ENCODE results near the gene NFIA.

Gene NFIA

DNA sequence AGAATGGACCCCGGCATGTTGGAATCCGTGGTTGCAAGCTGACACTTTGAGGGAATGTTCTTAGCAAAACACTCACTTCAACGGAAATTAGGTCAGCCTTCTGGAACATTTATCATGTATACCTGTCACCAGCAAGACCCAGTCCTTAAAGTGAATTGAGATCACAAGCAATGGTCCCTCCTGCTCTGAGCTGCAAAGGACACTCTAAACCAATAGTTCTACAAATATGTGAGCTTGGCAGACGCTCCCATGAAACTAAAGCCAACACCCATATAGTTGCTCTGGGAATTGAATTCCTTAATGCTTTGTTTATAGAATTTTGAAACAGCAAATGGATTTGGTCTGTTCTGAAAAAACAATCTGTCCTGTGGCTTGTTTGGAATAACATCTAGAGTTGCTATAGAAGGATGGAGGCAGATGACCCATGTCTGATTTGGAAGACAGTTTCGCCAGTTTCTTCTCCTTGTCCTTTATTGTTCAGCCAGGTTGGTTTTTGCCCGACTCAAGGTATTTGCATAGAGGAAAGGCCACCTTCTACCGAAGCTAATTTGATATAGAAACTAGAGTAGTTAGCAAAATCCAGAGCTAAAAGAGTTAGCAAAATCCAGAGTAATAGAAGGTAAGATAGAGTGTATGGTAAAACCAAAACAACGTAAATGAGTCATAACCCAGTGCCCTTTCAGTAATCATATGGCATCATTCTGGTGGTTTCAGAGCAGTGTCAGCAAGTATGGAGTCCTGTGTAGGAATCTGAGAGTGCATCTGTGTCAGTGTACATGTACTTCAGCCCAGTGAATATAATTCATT lies 236.2 kb downstream of the NFIA start:
- Histone ChIP-seq H3K4ac (ENCODE audit: low read depth in 1 of 2, low read length in 2 of 2) (no peak overlapping the region), H4K91ac (ENCODE audit: low read length) (no peak overlapping the region), H2BK5ac (ENCODE audit: low read depth, low read length, poor library complexity, severe bottlenecking) (no peak overlapping the region), H3K23ac (ENCODE audit: low read length in 2 of 2) (no peak overlapping the region), H3K36me3 (ENCODE audit: control insufficient read depth in 1 of 2, insufficient read depth in 2 of 2, low read depth in 1 of 2, low read length in 2 of 2) (no peaks in the 10 kb centered on the region), H3K4me2 (ENCODE audit: low read length, poor library complexity, severe bottlenecking) (no peak overlapping the region), H2AK5ac (ENCODE audit: low read length, severe bottlenecking) (no peak overlapping the region), H3K79me1 (replicated peaks; ENCODE audit: low read length, poor library complexity, severe bottlenecking) (no peaks in the 10 kb centered on the region), H3K9ac (ENCODE audit: low read length) (peak overlapping the region; percentile 67), H3K27me3 (ENCODE audit: control insufficient read depth in 1 of 2, insufficient read depth in 1 of 2, low read length in 2 of 2) (no peaks in the 10 kb centered on the region), H3K4me3 (ENCODE audit: insufficient read depth in 1 of 2, low read depth in 1 of 2, low read length in 2 of 2) (peak overlapping the region in 1 of 2 experiments; percentile 58), H3K4me1 (ENCODE audit: control insufficient read depth, insufficient read depth, low read depth, low read length) (no peaks in the 10 kb centered on the region), H2AFZ (ENCODE audit: low read depth, low read length) (no peak overlapping the region), H3K9me3 (ENCODE audit: control insufficient read depth, low read length) (no peaks in the 10 kb centered on the region), H3K18ac (ENCODE audit: low read depth in 1 of 2, low read length in 2 of 2) (no peak overlapping the region), H2BK12ac (ENCODE audit: low read length in 2 of 2) (no peak overlapping the region), H2BK120ac (ENCODE audit: low read depth, low read length) (no peak overlapping the region), H4K8ac (ENCODE audit: low read length) (no peak overlapping the region), H2BK15ac (ENCODE audit: low read depth, poor library complexity, severe bottlenecking) (no peak overlapping the region), H3K14ac (ENCODE audit: low read length in 2 of 2) (no peak overlapping the region), H3K27ac (ENCODE audit: low read length, poor library complexity, severe bottlenecking) (no peak overlapping the region)
- DNase-seq = peak; percentile 74
- 38% methylated on average over 7 of the region's 8 CpGs for WGBS

DNA sequence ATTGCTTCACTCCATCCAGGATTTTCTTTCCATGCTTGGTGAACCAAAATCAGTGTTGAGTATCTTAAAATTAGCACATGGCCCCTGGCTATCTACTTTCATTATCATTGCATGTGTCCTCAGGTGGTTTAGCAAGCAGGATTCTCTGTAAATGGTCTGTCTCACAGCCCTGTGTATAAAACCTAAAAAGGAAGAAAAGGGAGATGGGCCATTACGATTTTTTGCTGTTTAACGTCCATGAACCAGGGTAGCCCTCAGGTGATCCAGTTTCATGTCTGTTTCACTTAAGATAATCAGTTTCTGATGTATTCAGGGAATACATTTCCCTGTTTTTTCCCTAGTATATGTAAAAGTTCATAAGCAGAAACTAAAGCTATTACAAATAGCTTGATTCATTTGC lies 238.2 kb downstream of the NFIA start:
- H3K36me3 ChIP-seq (ENCODE audit: control insufficient read depth in 1 of 2, insufficient read depth in 2 of 2, low read depth in 1 of 2, low read length in 2 of 2) = no peaks in the 10 kb centered on the region
- no peak overlapping the region for H2BK5ac ChIP-seq (ENCODE audit: low read depth, low read length, poor library complexity, severe bottlenecking)
- no peak overlapping the region for H3K27ac ChIP-seq (ENCODE audit: low read length, poor library complexity, severe bottlenecking)
- no peak overlapping the region for H4K8ac ChIP-seq (ENCODE audit: low read length)
- H3K79me1 ChIP-seq (replicated peaks; ENCODE audit: low read length, poor library complexity, severe bottlenecking) = no peaks in the 10 kb centered on the region
- H3K14ac ChIP-seq (ENCODE audit: low read length in 2 of 2) = no peak overlapping the region
- no peak overlapping the region for H2AFZ ChIP-seq (ENCODE audit: low read depth, low read length)
- WGBS = 85% methylated on average over 2 of the region's 2 CpGs
- H3K4me2 ChIP-seq (ENCODE audit: low read length, poor library complexity, severe bottlenecking) = no peak overlapping the region
- H3K27me3 ChIP-seq (ENCODE audit: control insufficient read depth in 1 of 2, insufficient read depth in 1 of 2, low read length in 2 of 2) = no peaks in the 10 kb centered on the region
- H3K18ac ChIP-seq (ENCODE audit: low read depth in 1 of 2, low read length in 2 of 2) = no peak overlapping the region
- H2BK12ac ChIP-seq (ENCODE audit: low read length in 2 of 2) = no peak overlapping the region
- H4K91ac ChIP-seq (ENCODE audit: low read length) = no peak overlapping the region
- no peaks in the 10 kb centered on the region for H3K9me3 ChIP-seq (ENCODE audit: control insufficient read depth, low read length)
- no peak overlapping the region for H3K23ac ChIP-seq (ENCODE audit: low read length in 2 of 2)
- H3K4me1 ChIP-seq (ENCODE audit: control insufficient read depth, insufficient read depth, low read depth, low read length) = no peaks in the 10 kb centered on the region
- no peak overlapping the region for H3K4ac ChIP-seq (ENCODE audit: low read depth in 1 of 2, low read length in 2 of 2)
- no peak overlapping the region for H3K9ac ChIP-seq (ENCODE audit: low read length)
- no peak overlapping the region for H2BK120ac ChIP-seq (ENCODE audit: low read depth, low read length)
- DNase-seq = no peak
- H2BK15ac ChIP-seq (ENCODE audit: low read depth, poor library complexity, severe bottlenecking) = no peak overlapping the region
- no peak overlapping the region for H3K4me3 ChIP-seq (ENCODE audit: insufficient read depth in 1 of 2, low read depth in 1 of 2, low read length in 2 of 2)
- H2AK5ac ChIP-seq (ENCODE audit: low read length, severe bottlenecking) = no peak overlapping the region

DNA sequence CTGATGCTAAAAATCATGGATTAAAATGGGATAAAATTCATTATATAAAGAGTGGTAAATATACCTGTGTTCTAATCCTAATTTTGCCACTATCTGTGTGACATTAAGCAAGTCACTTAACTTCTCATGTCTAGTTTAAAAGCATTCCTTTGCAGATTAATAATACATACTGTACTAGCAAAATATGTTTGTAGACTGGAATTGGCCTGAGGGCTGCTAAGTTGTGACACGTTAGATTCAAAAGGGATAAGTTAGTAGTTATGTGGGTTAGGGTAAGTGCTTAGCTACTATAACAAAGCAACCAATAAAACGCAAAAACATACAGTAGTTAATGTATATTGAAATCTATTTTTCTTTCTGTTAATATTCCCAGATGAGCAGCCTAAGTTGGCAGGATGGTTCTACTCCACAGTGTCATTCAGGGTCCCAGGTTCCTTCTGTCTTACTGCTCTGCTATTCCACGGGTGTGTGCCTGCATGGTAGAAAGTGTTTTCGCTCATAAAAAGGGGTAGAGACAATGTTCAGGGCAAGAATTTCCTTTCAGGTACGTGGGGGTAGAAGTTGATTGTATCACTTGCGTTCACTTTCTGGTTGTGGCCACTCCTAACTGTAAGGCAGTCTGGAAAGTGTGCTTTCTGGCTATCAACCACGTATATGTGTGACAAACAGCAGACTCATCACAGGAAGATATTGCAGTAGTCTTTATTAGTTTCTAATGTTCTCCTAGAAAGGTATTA lies 239.8 kb downstream of the NFIA start:
- no peak overlapping the region for H3K27ac ChIP-seq (ENCODE audit: low read length, poor library complexity, severe bottlenecking)
- H3K36me3 ChIP-seq (ENCODE audit: control insufficient read depth in 1 of 2, insufficient read depth in 2 of 2, low read depth in 1 of 2, low read length in 2 of 2) = no peaks in the 10 kb centered on the region
- WGBS = 97% methylated on average over 4 of the region's 7 CpGs
- H3K27me3 ChIP-seq (ENCODE audit: control insufficient read depth in 1 of 2, insufficient read depth in 1 of 2, low read length in 2 of 2) = no peaks in the 10 kb centered on the region
- no peak overlapping the region for H3K4me2 ChIP-seq (ENCODE audit: low read length, poor library complexity, severe bottlenecking)
- no peak overlapping the region for H2AFZ ChIP-seq (ENCODE audit: low read depth, low read length)
- no peak overlapping the region for H2BK5ac ChIP-seq (ENCODE audit: low read depth, low read length, poor library complexity, severe bottlenecking)
- H2BK12ac ChIP-seq (ENCODE audit: low read length in 2 of 2) = no peak overlapping the region
- no peak overlapping the region for H4K8ac ChIP-seq (ENCODE audit: low read length)
- no peaks in the 10 kb centered on the region for H3K9me3 ChIP-seq (ENCODE audit: control insufficient read depth, low read length)
- no peak overlapping the region for H3K14ac ChIP-seq (ENCODE audit: low read length in 2 of 2)
- H3K4me3 ChIP-seq (ENCODE audit: insufficient read depth in 1 of 2, low read depth in 1 of 2, low read length in 2 of 2) = no peak overlapping the region
- no peaks in the 10 kb centered on the region for H3K79me1 ChIP-seq (replicated peaks; ENCODE audit: low read length, poor library complexity, severe bottlenecking)
- H2BK15ac ChIP-seq (ENCODE audit: low read depth, poor library complexity, severe bottlenecking) = no peak overlapping the region
- no peak overlapping the region for H3K4ac ChIP-seq (ENCODE audit: low read depth in 1 of 2, low read length in 2 of 2)
- H3K4me1 ChIP-seq (ENCODE audit: control insufficient read depth, insufficient read depth, low read depth, low read length) = no peaks in the 10 kb centered on the region
- no peak overlapping the region for H2BK120ac ChIP-seq (ENCODE audit: low read depth, low read length)
- no peak overlapping the region for H3K9ac ChIP-seq (ENCODE audit: low read length)
- H3K23ac ChIP-seq (ENCODE audit: low read length in 2 of 2) = no peak overlapping the region
- no peak overlapping the region for H3K18ac ChIP-seq (ENCODE audit: low read depth in 1 of 2, low read length in 2 of 2)
- H4K91ac ChIP-seq (ENCODE audit: low read length) = no peak overlapping the region
- no peak for DNase-seq
- no peak overlapping the region for H2AK5ac ChIP-seq (ENCODE audit: low read length, severe bottlenecking)

GRCh38 chr1:61322769-61323168 lies 240.4 kb downstream of the NFIA start:
- H3K27me3 ChIP-seq (ENCODE audit: control insufficient read depth in 1 of 2, insufficient read depth in 1 of 2, low read length in 2 of 2) = no peaks in the 10 kb centered on the region
- H3K9ac ChIP-seq (ENCODE audit: low read length) = no peak overlapping the region
- H3K27ac ChIP-seq (ENCODE audit: low read length, poor library complexity, severe bottlenecking) = no peak overlapping the region
- H3K18ac ChIP-seq (ENCODE audit: low read depth in 1 of 2, low read length in 2 of 2) = no peak overlapping the region
- no peak overlapping the region for H3K23ac ChIP-seq (ENCODE audit: low read length in 2 of 2)
- no peak overlapping the region for H4K8ac ChIP-seq (ENCODE audit: low read length)
- no peak overlapping the region for H2AK5ac ChIP-seq (ENCODE audit: low read length, severe bottlenecking)
- H2BK5ac ChIP-seq (ENCODE audit: low read depth, low read length, poor library complexity, severe bottlenecking) = no peak overlapping the region
- no peak for DNase-seq
- no peaks in the 10 kb centered on the region for H3K36me3 ChIP-seq (ENCODE audit: control insufficient read depth in 1 of 2, insufficient read depth in 2 of 2, low read depth in 1 of 2, low read length in 2 of 2)
- no peak overlapping the region for H3K4me3 ChIP-seq (ENCODE audit: insufficient read depth in 1 of 2, low read depth in 1 of 2, low read length in 2 of 2)
- H3K14ac ChIP-seq (ENCODE audit: low read length in 2 of 2) = no peak overlapping the region
- no peaks in the 10 kb centered on the region for H3K9me3 ChIP-seq (ENCODE audit: control insufficient read depth, low read length)
- H3K79me1 ChIP-seq (replicated peaks; ENCODE audit: low read length, poor library complexity, severe bottlenecking) = no peaks in the 10 kb centered on the region
- H2AFZ ChIP-seq (ENCODE audit: low read depth, low read length) = no peak overlapping the region
- no peak overlapping the region for H3K4me2 ChIP-seq (ENCODE audit: low read length, poor library complexity, severe bottlenecking)
- no peak overlapping the region for H2BK15ac ChIP-seq (ENCODE audit: low read depth, poor library complexity, severe bottlenecking)
- H2BK120ac ChIP-seq (ENCODE audit: low read depth, low read length) = no peak overlapping the region
- no peak overlapping the region for H3K4ac ChIP-seq (ENCODE audit: low read depth in 1 of 2, low read length in 2 of 2)
- H2BK12ac ChIP-seq (ENCODE audit: low read length in 2 of 2) = no peak overlapping the region
- H4K91ac ChIP-seq (ENCODE audit: low read length) = no peak overlapping the region
- no peaks in the 10 kb centered on the region for H3K4me1 ChIP-seq (ENCODE audit: control insufficient read depth, insufficient read depth, low read depth, low read length)

Measured in mesenchymal stem cell (in vitro differentiated cells and primary cell).